ENCODE data around the gene CCDC17.
A peak's percentile ranks its signal among the peaks of the same experiment; 100 is the strongest.

The CCDC17 gene

DNA sequence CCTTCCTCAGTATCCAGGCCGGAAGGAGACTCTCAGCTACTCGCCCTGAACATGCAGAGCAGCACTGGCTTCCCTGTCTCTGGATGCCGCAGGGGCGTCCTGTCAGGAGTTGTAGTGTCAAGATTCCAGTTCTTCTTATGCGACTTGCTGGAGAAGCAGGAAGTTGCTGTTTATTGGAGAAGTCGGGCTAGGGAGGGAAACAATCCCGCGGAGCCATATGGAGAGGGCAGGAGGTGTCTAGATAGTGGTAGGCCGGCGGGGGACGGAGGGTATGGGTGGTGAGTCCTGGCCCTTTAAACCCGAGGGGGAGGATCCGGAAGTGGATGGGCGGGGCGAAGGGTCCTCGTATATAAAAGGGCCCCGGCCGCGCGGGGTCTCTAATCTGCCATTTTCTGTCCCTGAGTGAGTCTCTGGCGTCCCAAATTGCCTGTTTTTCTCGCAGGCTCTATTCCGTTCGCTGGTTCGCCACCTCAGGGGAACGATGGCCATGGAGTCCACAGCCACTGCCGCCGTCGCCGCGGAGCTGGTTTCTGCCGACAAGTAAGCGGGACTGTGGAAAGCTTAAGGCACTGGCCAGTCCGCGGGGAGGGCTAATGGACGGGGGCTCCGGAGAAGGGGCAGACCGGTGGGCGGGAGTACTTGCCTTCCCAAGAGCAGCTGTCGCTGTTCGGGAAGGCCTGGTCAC is 40.0 kb downstream of the CCDC17 start, which contains the start of gene NASP:
Gene NASP (plus strand): TSS at position 376 of the 685 bp plus-strand sequence. CDS start 106 bp downstream, at position 482.
- in situ Hi-C loops (cut with HindIII; ENCODE audit: low sequenced_read_pairs): no loop called here
- peak within 1 kb of the TSS; percentile 94 for H3K4me3 ChIP-seq (ENCODE audit: low read depth, low read length)
- peak; percentile 87 for DNase-seq (ENCODE audit: low read depth, low spot score)
- no peak for TF ChIP-seq CTCF (IDR thresholded peaks at IDR 0.05; ENCODE audit: low read depth, low read length)

- no peak for TF ChIP-seq CTCF (IDR thresholded peaks at IDR 0.05; ENCODE audit: low read depth, low read length)
- peak; percentile 97 for DNase-seq (ENCODE audit: low read depth, low spot score)
- peak overlapping the region; percentile 94 for H3K4me3 ChIP-seq (ENCODE audit: low read depth, low read length)
- in situ Hi-C loops (cut with HindIII; ENCODE audit: low sequenced_read_pairs): no loop called here
These were observed 40.6 kb downstream of the CCDC17 start for GRCh38 chr1:45583264-45583665.

- H3K4me3 ChIP-seq (ENCODE audit: low read depth, low read length): no peak overlapping the region
- no peak for DNase-seq (ENCODE audit: low read depth, low spot score)
- TF ChIP-seq CTCF (IDR thresholded peaks at IDR 0.05; ENCODE audit: low read depth, low read length): no peak
- in situ Hi-C loops (cut with HindIII; ENCODE audit: low sequenced_read_pairs): no loop called here
These were observed 49.7 kb downstream of the CCDC17 start for GRCh38 chr1:45574105-45574626.

GRCh38 chr1:45573231-45573804 is 50.5 kb downstream of the CCDC17 start:
- in situ Hi-C loops (cut with HindIII; ENCODE audit: low sequenced_read_pairs): no loop called here
- H3K4me3 ChIP-seq (ENCODE audit: low read depth, low read length): no peak overlapping the region
- TF ChIP-seq CTCF (IDR thresholded peaks at IDR 0.05; ENCODE audit: low read depth, low read length): no peak
- no peak for DNase-seq (ENCODE audit: low read depth, low spot score)

GRCh38 chr1:45570631-45571030 is 53.2 kb downstream of the CCDC17 start:
- no peak for DNase-seq (ENCODE audit: low read depth, low spot score)
- no peak for TF ChIP-seq CTCF (IDR thresholded peaks at IDR 0.05; ENCODE audit: low read depth, low read length)
- H3K4me3 ChIP-seq (ENCODE audit: low read depth, low read length): no peak overlapping the region
- in situ Hi-C loops (cut with HindIII; ENCODE audit: low sequenced_read_pairs): no loop called here

All from astrocyte of the spinal cord (primary cell).